ENCODE measurements around the gene ATM. TPM values are rescaled to one million over a fixed set of nuclear protein-coding genes. Genes with fewer than 3 reads are reported as not detected.
A peak's percentile ranks its signal among the peaks of the same experiment; 100 is the strongest.

ATM gene
- total and polyA plus RNA-seq, 2 experiments from 2014 or later, result 17.8 to 62.7 TPM

- peaks cover 20% of the 10 kb centered on the region for H3K4me1 ChIP-seq (ENCODE audit: low read depth)
- H3K27me3 ChIP-seq, result no peaks in the 10 kb centered on the region
- no peaks in the 10 kb centered on the region for H3K36me3 ChIP-seq
- TF ChIP-seq CTCF (IDR thresholded peaks at IDR 0.05; ENCODE audit: low read depth, low read length), result no peak
- DNase-seq (ENCODE audit: low read depth in 1 of 2, low spot score in 1 of 2), result no peak
- H3K27ac ChIP-seq, result peak overlapping the region; percentile 92
- peak overlapping the region; percentile 72 for H3K4me3 ChIP-seq
- no peaks in the 10 kb centered on the region for H3K9me3 ChIP-seq (ENCODE audit: low read depth)
Observed at GRCh38 chr11:108221911-108222573, 825 bp upstream of the ATM start.

- H3K36me3 ChIP-seq, result peaks cover 7% of the 10 kb centered on the region
- H3K27ac ChIP-seq, result peak overlapping the region; percentile 77
- peak in 1 of 2 donors; percentile 37 for DNase-seq (ENCODE audit: low read depth in 1 of 2, low spot score in 1 of 2)
- no peaks in the 10 kb centered on the region for H3K27me3 ChIP-seq
- H3K9me3 ChIP-seq (ENCODE audit: low read depth), result no peaks in the 10 kb centered on the region
- H3K4me1 ChIP-seq (ENCODE audit: low read depth), result peaks cover 20% of the 10 kb centered on the region
- H3K4me3 ChIP-seq, result peak overlapping the region; percentile 56
- no peak for TF ChIP-seq CTCF (IDR thresholded peaks at IDR 0.05; ENCODE audit: low read depth, low read length)
Observed at GRCh38 chr11:108223348-108224149, 682 bp downstream of the ATM start.

- no peak for TF ChIP-seq CTCF (IDR thresholded peaks at IDR 0.05; ENCODE audit: low read depth, low read length)
- Histone ChIP-seq H3K4me1 (ENCODE audit: low read depth) (peaks cover 20% of the 10 kb centered on the region), H3K4me3 (peak overlapping the region; percentile 56)
Observed at GRCh38 chr11:108224366-108224765, 1.5 kb downstream of the ATM start.

DNA sequence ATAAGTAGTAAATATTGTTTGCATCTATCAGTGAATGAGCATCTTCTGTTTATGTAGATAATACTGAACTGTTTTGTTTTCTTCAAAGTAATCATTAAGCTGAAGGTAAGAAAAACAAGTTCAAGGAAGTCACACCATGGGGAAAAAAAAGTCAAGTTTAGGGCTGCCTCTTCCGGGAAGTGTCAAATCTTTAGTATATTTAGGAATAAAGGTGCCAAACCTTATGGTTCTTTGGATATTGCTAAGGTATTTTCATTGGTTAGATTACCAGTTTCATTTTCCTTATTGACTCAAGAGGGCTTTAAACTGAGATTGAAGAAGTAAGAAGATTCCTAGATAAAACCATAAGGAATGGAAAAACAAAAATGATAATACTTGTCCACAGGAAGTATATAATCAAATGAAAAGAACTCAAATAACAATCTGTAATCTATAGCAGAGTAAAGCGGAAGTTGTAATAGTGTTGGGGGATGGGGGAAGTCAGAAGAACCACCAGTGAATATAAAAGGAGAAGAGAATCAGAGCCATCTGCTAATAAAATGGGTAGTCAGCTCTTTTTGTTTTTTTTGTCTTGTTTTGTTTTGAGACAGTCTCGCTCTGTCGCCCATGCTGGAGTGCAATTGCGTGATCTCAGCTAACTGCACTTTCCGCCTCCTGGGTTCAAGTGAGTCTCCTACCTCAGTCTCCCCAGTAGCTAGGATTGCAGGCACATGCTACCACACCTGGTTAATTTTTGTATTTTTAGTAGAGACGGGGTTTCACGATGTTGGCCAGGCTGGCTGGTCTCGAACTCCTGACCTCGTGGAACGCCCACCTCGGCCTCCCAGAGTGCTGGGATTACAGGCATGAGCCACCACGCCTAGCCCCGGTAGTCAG is 2.3 kb downstream of the ATM start:
- no peak for DNase-seq (ENCODE audit: low read depth in 1 of 2, low spot score in 1 of 2)
- Histone ChIP-seq H3K27me3 (no peaks in the 10 kb centered on the region), H3K9me3 (ENCODE audit: low read depth) (no peaks in the 10 kb centered on the region), H3K36me3 (peaks cover 15% of the 10 kb centered on the region), H3K4me1 (ENCODE audit: low read depth) (peaks cover 20% of the 10 kb centered on the region), H3K27ac (peak overlapping the region; percentile 77), H3K4me3 (no peak overlapping the region)
- TF ChIP-seq CTCF (IDR thresholded peaks at IDR 0.05; ENCODE audit: low read depth, low read length), result no peak

More at GRCh38 chr11:108224366-108224765, 1.5 kb downstream of the ATM start:
- Histone ChIP-seq H3K27ac (peak overlapping the region; percentile 77), H3K9me3 (ENCODE audit: low read depth) (no peaks in the 10 kb centered on the region), H3K36me3 (peaks cover 12% of the 10 kb centered on the region), H3K27me3 (no peaks in the 10 kb centered on the region)
- no peak for DNase-seq (ENCODE audit: low read depth in 1 of 2, low spot score in 1 of 2)

DNA sequence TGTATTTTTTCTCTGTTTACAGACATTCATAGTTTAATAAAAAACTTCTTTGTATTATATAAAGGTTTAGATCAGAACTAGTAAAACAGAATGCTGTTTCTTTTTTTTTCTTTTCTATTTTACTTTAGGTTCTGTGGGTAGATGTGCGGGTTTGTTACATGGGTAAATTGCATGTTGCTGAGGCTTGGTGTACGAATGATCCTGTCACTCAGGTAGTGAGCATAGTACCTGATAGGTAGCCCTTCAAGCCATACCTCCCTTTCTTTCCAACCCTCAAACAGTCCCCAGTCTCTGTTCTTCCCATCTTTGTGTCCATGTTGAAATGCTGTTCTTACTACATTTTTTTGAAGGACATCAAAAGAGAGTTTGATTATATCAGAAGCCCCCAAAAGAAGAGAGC is 3.2 kb downstream of the ATM start:
- Histone ChIP-seq H3K9me3 (ENCODE audit: low read depth) (no peaks in the 10 kb centered on the region), H3K4me1 (ENCODE audit: low read depth) (peaks cover 20% of the 10 kb centered on the region), H3K36me3 (peaks cover 22% of the 10 kb centered on the region), H3K27me3 (no peaks in the 10 kb centered on the region), H3K4me3 (no peak overlapping the region), H3K27ac (peak overlapping the region; percentile 29)
- TF ChIP-seq CTCF (IDR thresholded peaks at IDR 0.05; ENCODE audit: low read depth, low read length), result no peak
- no peak for DNase-seq (ENCODE audit: low read depth in 1 of 2, low spot score in 1 of 2)
